Fibroblast of mammary gland (primary cell): ENCODE measurements around the gene EFCAB10.

Experiments
- DNase-seq: peaks from one replicate; pipeline ENCODE4 v3.0.0-alpha.2; 2010; ENCODE audit warnings: low read depth
- H3K4me3 ChIP-seq: 2 replicates; pipeline ENCODE4 v1.5.1; 2011; ENCODE audit warnings: low read depth, mild to moderate bottlenecking, low read length, moderate library complexity; ENCODE audit not compliant: control insufficient read depth
- CTCF ChIP-seq: conservative IDR thresholded peaks from 2 replicates; pipeline ENCODE4 v1.5.1; 2011; ENCODE audit warnings: low read depth, low read length, inconsistent platforms; ENCODE audit not compliant: control insufficient read depth, insufficient read depth

The EFCAB10 gene

GRCh38 chr7:105571891-105572290 lies 9.4 kb downstream of the EFCAB10 start:
- H3K4me3 ChIP-seq = no peak overlapping the region
- no peak for DNase-seq
- TF ChIP-seq CTCF = no peak

- H3K4me3 ChIP-seq = no peak overlapping the region
- no peak for TF ChIP-seq CTCF
- no peak for DNase-seq
Measured at GRCh38 chr7:105567821-105568220, 13.5 kb downstream of the EFCAB10 start.

- TF ChIP-seq CTCF = no peak
- DNase-seq = no peak
- no peak overlapping the region for H3K4me3 ChIP-seq
Measured at GRCh38 chr7:105567024-105567423, 14.3 kb downstream of the EFCAB10 start.

- DNase-seq = no peak
- TF ChIP-seq CTCF = no peak
- H3K4me3 ChIP-seq = no peak overlapping the region
Measured at GRCh38 chr7:105565190-105565589, 16.1 kb downstream of the EFCAB10 start.

- H3K4me3 ChIP-seq = no peak overlapping the region
- DNase-seq = no peak
- TF ChIP-seq CTCF = no peak
Measured at GRCh38 chr7:105559926-105560325, 21.4 kb downstream of the EFCAB10 start.

GRCh38 chr7:105538339-105538738 lies 43.0 kb downstream of the EFCAB10 start:
- no peak overlapping the region for H3K4me3 ChIP-seq
- no peak for DNase-seq
- TF ChIP-seq CTCF = no peak
